HCT116 (cell line): ENCODE results near the gene GRIPAP1. TPM values are rescaled to one million over a fixed set of nuclear protein-coding genes. Genes with fewer than 3 reads are reported as not detected.

Experiments
- ATAC-seq: fragments of 200-7000 bp; cut with Tn5 transposase; 2 replicates; pipeline ENCODE4 v1.9.1; 2020; ENCODE audit warnings: mild to moderate bottlenecking, moderate library complexity
- BruUV-seq: library from RNA; stranded (reverse); fragments of 400-500 nt; replicated peaks from 2 replicates; lab custom pipeline; 2021; lab: Mats Ljungman, UMichigan
- CTCF ChIA-PET: fragments of 300-600 bp; sonication (Branson Sonifier 250); formaldehyde crosslinking; loops from one replicate; lab custom pipeline; 2021; ENCODE audit warnings: antibody characterized with exemption; lab: Charles Lee
- POLR2A ChIA-PET: fragments of 300-600, 350-600 bp; sonication (Branson Sonifier 250); formaldehyde crosslinking; loops from one replicate; lab custom pipeline; 2021; ENCODE audit warnings: antibody characterized with exemption; lab: Charles Lee
- RAD21 ChIA-PET, 2 experiments: fragments of 300-600 bp; sonication (Branson Sonifier 250); formaldehyde crosslinking; loops; one replicate each; lab custom pipeline; 2023; ENCODE audit warnings: low total read pairs in 2 of 2; ENCODE audit not compliant: uncharacterized antibody in 2 of 2, unreplicated experiment in 2 of 2, low non-redundant PET in 1 of 2; lab: Charles Lee
- DNase-seq: peaks from one replicate; pipeline ENCODE4 v3.0.0-alpha.2; 2010; ENCODE audit warnings: low read depth, low spot score
- H2AFZ ChIP-seq: fragments of 200-600 bp; shearing (Covaris generic), sonication (generic); 2 replicates; pipeline ENCODE4 v1.6.1; 2017; ENCODE audit warnings: low read depth, mixed run types, mixed read lengths, antibody characterized with exemption, low read length; ENCODE audit not compliant: poor library complexity, severe bottlenecking
- H3K27ac ChIP-seq: 2 replicates; pipeline ENCODE4 v1.5.1; 2012; ENCODE audit warnings: low read depth, low read length
- H3K27me3 ChIP-seq: fragments of 200-600 bp; sonication (generic); 2 replicates; pipeline ENCODE4 v1.6.1; 2016; ENCODE audit warnings: mixed run types, low read length, mixed read lengths; ENCODE audit not compliant: insufficient read depth
- H3K36me3 ChIP-seq, 2 experiments: fragments of 200-500 bp in 1 of 2; fragments of 200-600 bp in 1 of 2; sonication (Bioruptor generic) in 1 of 2; sonication (generic) in 1 of 2; 2 replicates each; pipeline versions ENCODE4 v1.5.1 to v1.6.1; 2014 to 2016; ENCODE audit warnings: low read length in 2 of 2, inconsistent platforms in 1 of 2, mixed read lengths in 1 of 2, mixed run types in 1 of 2; ENCODE audit not compliant: insufficient read depth in 2 of 2, control insufficient read depth in 1 of 2
- H3K4me1 ChIP-seq, 2 experiments: fragments of 200-600 bp in 1 of 2; sonication (generic) in 1 of 2; 2 replicates each; pipeline versions ENCODE4 v1.5.1 to v1.6.1; 2012 to 2017; ENCODE audit warnings: low read length in 2 of 2, inconsistent platforms in 1 of 2, mild to moderate bottlenecking in 1 of 2, mixed read lengths in 1 of 2, mixed run types in 1 of 2, moderate library complexity in 1 of 2; ENCODE audit not compliant: insufficient read depth in 2 of 2, control insufficient read depth in 1 of 2
- H3K4me2 ChIP-seq: fragments of 200-600 bp; sonication (generic); 2 replicates; pipeline ENCODE4 v1.6.1; 2017; ENCODE audit warnings: mixed run types, low read length, mixed read lengths
- H3K4me3 ChIP-seq, 2 experiments: fragments of 200-600 bp in 1 of 2; sonication (generic) in 1 of 2; replicated peaks in 1 of 2; 2 replicates each; pipeline ENCODE4 v1.5.1; 2011 to 2016; ENCODE audit warnings: low read length in 2 of 2, control low read depth in 1 of 2, low read depth in 1 of 2, mild to moderate bottlenecking in 1 of 2, mixed read lengths in 1 of 2, mixed run types in 1 of 2
- H3K79me2 ChIP-seq: fragments of 200-600 bp; sonication (generic); 2 replicates; pipeline ENCODE4 v1.6.1; 2017; ENCODE audit warnings: mild to moderate bottlenecking, mixed run types, low read length, moderate library complexity, mixed read lengths; ENCODE audit not compliant: insufficient read depth
- H3K9ac ChIP-seq: fragments of 200-600 bp; sonication (generic); 2 replicates; pipeline ENCODE4 v1.6.1; 2016; ENCODE audit warnings: low read length, mixed read lengths
- H3K9me2 ChIP-seq: fragments of 200-600 bp; sonication (generic), shearing (Covaris generic); 2 replicates; pipeline ENCODE4 v1.6.1; 2017; ENCODE audit warnings: mixed run types, mild to moderate bottlenecking, moderate library complexity; ENCODE audit not compliant: insufficient read depth
- H3K9me3 ChIP-seq, 2 experiments: fragments of 200-500 bp in 1 of 2; fragments of 200-600 bp in 1 of 2; sonication (Bioruptor generic) in 1 of 2; sonication (generic) in 1 of 2; 2 replicates each; pipeline ENCODE4 v1.6.1; 2014 to 2017; ENCODE audit warnings: low read length in 2 of 2, mixed read lengths in 2 of 2, inconsistent platforms in 1 of 2, low read depth in 1 of 2, mild to moderate bottlenecking in 1 of 2, mixed run types in 1 of 2, moderate library complexity in 1 of 2; ENCODE audit not compliant: control insufficient read depth in 1 of 2, insufficient read depth in 1 of 2
- H4K20me1 ChIP-seq: fragments of 200-600 bp; sonication (generic), shearing (Covaris generic); 2 replicates; pipeline ENCODE4 v1.6.1; 2017; ENCODE audit warnings: mixed run types, mild to moderate bottlenecking, moderate library complexity; ENCODE audit not compliant: insufficient read depth
- ATF3 ChIP-seq: IDR thresholded peaks from 2 replicates; pipeline ENCODE4 v1.6.1; 2012
- CBX3 ChIP-seq: IDR thresholded peaks from 2 replicates; pipeline ENCODE4 v1.6.1; 2012; ENCODE audit warnings: low read depth
- CTCF ChIP-seq, 3 experiments: fragments of 200-600 bp in 1 of 3; sonication (generic) in 1 of 3; IDR thresholded peaks in 2 of 3; conservative IDR thresholded peaks in 1 of 3; 2 replicates each; pipeline ENCODE4 v1.5.1; 2012 to 2017; ENCODE audit warnings: low read depth in 2 of 3, low read length in 2 of 3, antibody characterized with exemption in 1 of 3, borderline replicate concordance in 1 of 3, control low read depth in 1 of 3, mild to moderate bottlenecking in 1 of 3, mixed read lengths in 1 of 3, mixed run types in 1 of 3, moderate library complexity in 1 of 3; ENCODE audit not compliant: insufficient read depth in 1 of 3
- EGR1 ChIP-seq: IDR thresholded peaks from 2 replicates; pipeline ENCODE4 v1.6.1; 2012; ENCODE audit warnings: low read depth
- ELF1 ChIP-seq: IDR thresholded peaks from 2 replicates; pipeline ENCODE4 v1.6.1; 2012; ENCODE audit warnings: low read depth, borderline replicate concordance
- EZH2 ChIP-seq: fragments of 200-600 bp; sonication (generic); IDR thresholded peaks from 2 replicates; pipeline ENCODE4 v1.6.1; 2017; ENCODE audit warnings: antibody characterized with exemption, mixed run types
- RAD21 ChIP-seq: IDR thresholded peaks from 2 replicates; pipeline ENCODE4 v1.6.1; 2012; ENCODE audit warnings: low read depth, mild to moderate bottlenecking
- REST ChIP-seq: IDR thresholded peaks from 2 replicates; pipeline ENCODE4 v1.6.1; 2012; ENCODE audit warnings: low read depth
- SIN3A ChIP-seq: IDR thresholded peaks from 2 replicates; pipeline ENCODE4 v1.6.1; 2012; ENCODE audit warnings: low read depth
- SRF ChIP-seq: IDR thresholded peaks from 2 replicates; pipeline ENCODE4 v1.6.1; 2012; ENCODE audit warnings: low read depth
- TCF7L2 ChIP-seq: IDR thresholded peaks from 2 replicates; pipeline ENCODE4 v1.7.0; 2011; ENCODE audit warnings: borderline replicate concordance, inconsistent platforms; ENCODE audit not compliant: insufficient read depth, insufficient read length; ENCODE audit errors: extremely low read depth
- YY1 ChIP-seq: IDR thresholded peaks from 2 replicates; pipeline ENCODE4 v1.6.1; 2011; ENCODE audit warnings: low read length, low read depth, moderate library complexity, mild to moderate bottlenecking; ENCODE audit not compliant: insufficient replicate concordance; ENCODE audit errors: extremely low read depth
- ZBTB33 ChIP-seq: IDR thresholded peaks from 2 replicates; pipeline ENCODE4 v1.6.1; 2011; ENCODE audit warnings: mild to moderate bottlenecking, low read length, moderate library complexity; ENCODE audit not compliant: insufficient replicate concordance; ENCODE audit errors: extremely low read depth
- ZFX ChIP-seq: fragments of 450-650 bp; IDR thresholded peaks from 2 replicates; pipeline ENCODE4 v1.6.1; 2017
- ZNF274 ChIP-seq: fragments of 200-500 bp; sonication (Bioruptor generic); IDR thresholded peaks from 2 replicates; pipeline ENCODE4 v1.6.1; 2014; ENCODE audit warnings: mild to moderate bottlenecking, low read depth, low read length, inconsistent platforms
- intact Hi-C: fragments of 100-400 bp; cut with micrococcal nuclease; formaldehyde crosslinking; loops from 2 replicates; pipeline ENCODE4 v1.10.0; 2022
- total RNA-seq: library from RNA; stranded (reverse); gene quantifications from one replicate; pipeline ENCODE4 v1.2.1, GENCODE V29; 2021; ENCODE audit not compliant: unreplicated experiment

The GRIPAP1 gene
- total RNA-seq, 1 experiment from 2014 or later: 39.4 TPM

- no peak for ATAC-seq
- Histone ChIP-seq H3K79me2 (no peaks in the 10 kb centered on the region), H3K9me3 (no peaks in the 10 kb centered on the region), H3K27ac (no peak overlapping the region), H2AFZ (no peak overlapping the region), H3K4me2 (no peak overlapping the region), H4K20me1 (no peaks in the 10 kb centered on the region), H3K27me3 (no peaks in the 10 kb centered on the region), H3K4me1 (peaks cover 0 to 5% of the 10 kb centered on the region in 2 experiments; a peak in 1 of 4 replicates), H3K9me2 (no peaks in the 10 kb centered on the region), H3K9ac (no peak overlapping the region), H3K4me3 (no peak overlapping the region), H3K36me3 (no peaks in the 10 kb centered on the region)
- BruUV-seq: no TSS peak
- ChIA-PET POLR2A (no interaction called here), RAD21 (no interaction called here), CTCF (no interaction called here)
- TF ChIP-seq ELF1 (no peak), ZBTB33 (no peak), SRF (no peak), EZH2 (no peak), REST (no peak), TCF7L2 (no peak), YY1 (no peak), RAD21 (no peak), CBX3 (no peak), EGR1 (no peak), ZNF274 (no peak), CTCF (IDR thresholded peaks at IDR 0.05 in 2 of 3, conservative IDR thresholded peaks at IDR 0.05 in 1 of 3; ENCODE audit: borderline replicate concordance in 1 of 3, insufficient read depth in 1 of 3, low read depth in 2 of 3, low read length in 2 of 3) (no peak), ZFX (no peak), SIN3A (no peak), ATF3 (no peak)
- intact Hi-C loops: no loop called here
- no peak for DNase-seq
These were observed 32.6 kb downstream of the GRIPAP1 start for GRCh38 chrX:48969471-48969870.
